Colonic mucosa (tissue), 4 donors: ENCODE data around the gene NOS1. TPM values are rescaled to one million over a fixed set of nuclear protein-coding genes. Genes with fewer than 3 reads are reported as not detected.

Experiments
- DNase-seq: peaks from one replicate; pipeline ENCODE4 v3.0.0-alpha.2; 2020
- H3K27ac ChIP-seq: fragments of 200-600 bp; one replicate; pipeline ENCODE4 v1.8.0; 2021
- H3K27me3 ChIP-seq: fragments of 200-600 bp; one replicate; pipeline ENCODE4 v1.8.0; 2021
- H3K36me3 ChIP-seq: fragments of 200-600 bp; one replicate; pipeline ENCODE4 v1.8.0; 2021
- H3K4me1 ChIP-seq: fragments of 200-600 bp; one replicate; pipeline ENCODE4 v1.8.0; 2021; ENCODE audit warnings: mild to moderate bottlenecking
- H3K4me3 ChIP-seq: fragments of 200-600 bp; one replicate; pipeline ENCODE4 v1.8.0; 2021
- H3K9ac ChIP-seq, 2 donors: one replicate each; pipeline ENCODE4 v1.7.0; 2013; ENCODE audit warnings: control low read depth in 2 of 2, low read depth in 2 of 2, low read length in 2 of 2
- H3K9me3 ChIP-seq: fragments of 200-600 bp; one replicate; pipeline ENCODE4 v1.8.0; 2021
- intact Hi-C: fragments of 100-400 bp; cut with DNase I; formaldehyde crosslinking; loops from one replicate; pipeline ENCODE4 v1.14.1; 2022
- total RNA-seq, 2 donors: library from RNA; stranded (reverse); fragmentation: NEBNext Ultra II Directional in 1 of 2; extraction: Animal tissue kit (Norgen Biotek cat#: 25700) in 1 of 2; gene quantifications; one replicate each; pipeline ENCODE4 v1.2.1, GENCODE V29; 2021
- TF ChIP-seq, protein P1 (sequence below): fragments of 200-600 bp; IDR thresholded peaks from one replicate; pipeline ENCODE4 v1.8.0; 2022; ENCODE audit warnings: antibody characterized with exemption, mild to moderate bottlenecking
- donor health status: healthy.
- donor health status: DM: no; HTN: no; CAD: no.
- donor health status: DM: no; HTN: no; CAD: no.

Gene NOS1
- total RNA-seq, 2 donors from 2014 or later = 0.07 to 1.9 TPM

DNA sequence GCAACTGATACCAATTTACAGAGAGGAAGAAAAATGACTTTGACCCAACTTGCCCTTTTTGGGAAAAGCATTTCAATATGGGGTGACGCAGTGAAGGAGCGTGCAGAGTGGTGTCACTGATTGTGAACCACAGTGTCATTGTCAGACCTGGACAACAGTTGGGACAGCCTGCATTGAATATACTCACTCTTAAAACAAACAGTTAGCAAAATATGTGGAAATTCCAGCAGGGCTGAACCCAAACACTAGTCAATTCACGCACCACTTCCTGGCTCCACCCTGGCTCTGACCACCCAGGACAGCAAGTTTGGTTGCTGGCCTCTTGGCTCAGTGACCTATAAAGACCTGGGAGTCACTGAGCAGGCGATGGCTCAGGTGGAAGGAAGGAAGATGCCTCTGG, 61.3 kb downstream of the NOS1 start:
- DNase-seq = no peak
- no peaks in the 10 kb centered on the region for H3K36me3 ChIP-seq
- no peak overlapping the region for H3K4me3 ChIP-seq
- H3K27ac ChIP-seq = no peak overlapping the region
- H3K9ac ChIP-seq = no peak overlapping the region
- TF ChIP-seq, protein P1, sequence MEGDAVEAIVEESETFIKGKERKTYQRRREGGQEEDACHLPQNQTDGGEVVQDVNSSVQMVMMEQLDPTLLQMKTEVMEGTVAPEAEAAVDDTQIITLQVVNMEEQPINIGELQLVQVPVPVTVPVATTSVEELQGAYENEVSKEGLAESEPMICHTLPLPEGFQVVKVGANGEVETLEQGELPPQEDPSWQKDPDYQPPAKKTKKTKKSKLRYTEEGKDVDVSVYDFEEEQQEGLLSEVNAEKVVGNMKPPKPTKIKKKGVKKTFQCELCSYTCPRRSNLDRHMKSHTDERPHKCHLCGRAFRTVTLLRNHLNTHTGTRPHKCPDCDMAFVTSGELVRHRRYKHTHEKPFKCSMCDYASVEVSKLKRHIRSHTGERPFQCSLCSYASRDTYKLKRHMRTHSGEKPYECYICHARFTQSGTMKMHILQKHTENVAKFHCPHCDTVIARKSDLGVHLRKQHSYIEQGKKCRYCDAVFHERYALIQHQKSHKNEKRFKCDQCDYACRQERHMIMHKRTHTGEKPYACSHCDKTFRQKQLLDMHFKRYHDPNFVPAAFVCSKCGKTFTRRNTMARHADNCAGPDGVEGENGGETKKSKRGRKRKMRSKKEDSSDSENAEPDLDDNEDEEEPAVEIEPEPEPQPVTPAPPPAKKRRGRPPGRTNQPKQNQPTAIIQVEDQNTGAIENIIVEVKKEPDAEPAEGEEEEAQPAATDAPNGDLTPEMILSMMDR = no peak
- H3K4me1 ChIP-seq = no peaks in the 10 kb centered on the region
- H3K27me3 ChIP-seq = no peaks in the 10 kb centered on the region
- intact Hi-C loops = no loop called here
- H3K9me3 ChIP-seq = no peaks in the 10 kb centered on the region

DNA sequence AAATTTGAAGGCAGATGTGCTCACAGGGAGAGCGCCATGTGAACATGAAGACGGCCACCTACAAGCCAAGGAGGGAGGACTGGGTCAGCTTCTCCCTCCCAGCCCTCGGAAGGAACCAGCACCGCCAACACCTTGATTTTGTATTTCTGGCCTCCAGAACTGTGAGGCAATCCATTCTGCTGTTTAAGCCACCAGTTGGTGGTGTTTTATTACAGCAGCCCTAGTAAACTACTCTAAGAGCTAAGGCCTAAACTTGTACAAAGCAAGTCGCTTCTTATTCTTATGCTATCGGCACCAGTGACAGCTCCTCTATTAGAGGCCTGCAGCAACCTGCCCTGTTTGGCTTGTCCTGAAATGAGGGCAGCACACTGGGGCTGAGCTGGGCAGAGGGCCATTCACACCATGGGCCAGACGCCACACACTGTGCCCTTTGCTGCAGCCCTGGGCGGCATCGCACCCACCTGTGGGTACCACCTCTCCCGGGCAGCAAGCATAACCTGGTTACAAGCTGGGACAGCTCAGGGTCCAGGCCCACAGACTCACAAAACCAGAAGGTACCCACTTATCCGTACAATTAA, 62.7 kb downstream of the NOS1 start:
- no peak overlapping the region for H3K27ac ChIP-seq

DNA sequence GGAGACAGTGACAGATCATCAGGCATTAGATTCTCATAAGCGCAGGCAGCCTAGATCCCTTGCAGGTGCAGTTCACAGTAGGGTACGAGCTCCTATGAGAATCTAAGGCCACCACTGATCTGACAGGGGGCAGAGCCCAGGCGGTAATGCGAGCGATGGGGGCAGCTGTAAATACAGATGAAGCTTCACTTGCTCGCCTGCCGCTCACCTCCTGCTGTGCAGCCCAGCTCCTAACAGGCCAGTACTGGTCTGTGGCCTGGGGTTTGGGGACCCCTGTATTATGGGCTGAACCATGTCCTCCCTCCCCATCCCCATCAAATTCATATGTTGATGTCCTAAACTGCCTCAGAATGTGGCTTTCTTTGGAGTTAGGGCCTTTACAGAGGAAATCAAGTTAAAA, 63.2 kb downstream of the NOS1 start:
- Histone ChIP-seq H3K4me3 (no peak overlapping the region), H3K9me3 (no peaks in the 10 kb centered on the region), H3K36me3 (no peaks in the 10 kb centered on the region), H3K9ac (no peak overlapping the region), H3K4me1 (no peaks in the 10 kb centered on the region), H3K27ac (no peak overlapping the region), H3K27me3 (no peaks in the 10 kb centered on the region)
- intact Hi-C loops = no loop called here
- TF ChIP-seq, protein P1 = no peak
- DNase-seq = no peak

More for the DNA sequence above, 62.7 kb downstream of the NOS1 start:
- H3K27me3 ChIP-seq = no peaks in the 10 kb centered on the region
- H3K4me1 ChIP-seq = no peaks in the 10 kb centered on the region
- no peaks in the 10 kb centered on the region for H3K9me3 ChIP-seq
- H3K36me3 ChIP-seq = no peaks in the 10 kb centered on the region
- H3K9ac ChIP-seq = no peak overlapping the region
- intact Hi-C loops = no loop called here
- no peak for DNase-seq
- no peak overlapping the region for H3K4me3 ChIP-seq
- TF ChIP-seq, protein P1 = no peak

DNA sequence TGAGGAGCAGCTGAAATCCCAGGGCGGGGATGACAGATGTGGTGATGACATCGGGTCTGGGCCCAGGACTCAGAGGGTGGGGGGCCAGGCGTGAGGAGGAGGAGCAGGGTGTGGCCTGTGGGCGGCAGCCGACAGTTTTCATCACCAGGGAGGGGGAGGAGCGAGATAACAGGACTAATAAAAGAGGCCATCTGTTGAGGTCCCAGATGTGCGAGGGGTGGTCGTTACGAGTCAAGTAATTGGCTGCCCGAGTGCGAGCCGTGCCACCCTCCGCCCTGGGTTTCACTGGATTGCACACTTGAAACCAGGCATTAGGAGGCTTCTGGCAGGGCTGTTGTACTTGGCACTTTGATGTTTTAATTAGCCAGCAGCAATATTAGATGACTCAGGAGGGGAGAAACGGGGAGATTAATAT, 67.2 kb downstream of the NOS1 start:
- DNase-seq = no peak
- H3K36me3 ChIP-seq = no peaks in the 10 kb centered on the region

DNA sequence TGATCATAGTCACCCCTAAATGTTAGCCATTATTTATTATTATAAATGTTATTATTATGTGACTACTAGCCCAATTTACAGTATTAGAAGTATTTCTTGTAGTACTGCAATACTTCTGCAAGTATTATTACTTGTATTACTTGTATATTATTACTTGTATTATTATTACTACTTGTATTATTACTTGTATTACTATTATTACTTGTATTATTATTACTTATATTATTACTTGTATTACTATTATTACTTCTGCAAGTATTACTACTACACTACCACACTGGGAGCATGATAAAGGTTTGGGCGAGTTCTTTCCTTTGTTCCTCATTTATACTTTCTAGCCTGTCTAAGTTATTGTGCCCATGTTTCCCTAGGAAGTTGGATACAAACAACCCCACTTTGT, 67.9 kb downstream of the NOS1 start:
- TF ChIP-seq, protein P1 = no peak
- no peaks in the 10 kb centered on the region for H3K36me3 ChIP-seq
- no peak overlapping the region for H3K4me3 ChIP-seq
- no peak overlapping the region for H3K27ac ChIP-seq
- no peaks in the 10 kb centered on the region for H3K27me3 ChIP-seq
- no peak overlapping the region for H3K9ac ChIP-seq
- DNase-seq = no peak
- no peaks in the 10 kb centered on the region for H3K9me3 ChIP-seq
- intact Hi-C loops = no loop called here
- H3K4me1 ChIP-seq = no peaks in the 10 kb centered on the region

More for the DNA sequence above, 67.2 kb downstream of the NOS1 start:
- TF ChIP-seq, protein P1 = no peak
- no peaks in the 10 kb centered on the region for H3K4me1 ChIP-seq
- intact Hi-C loops = no loop called here
- no peaks in the 10 kb centered on the region for H3K9me3 ChIP-seq
- no peaks in the 10 kb centered on the region for H3K27me3 ChIP-seq
- no peak overlapping the region for H3K9ac ChIP-seq
- H3K27ac ChIP-seq = no peak overlapping the region
- H3K4me3 ChIP-seq = no peak overlapping the region
